ENCODE results near the gene SSBP3.

SSBP3 gene

DNA sequence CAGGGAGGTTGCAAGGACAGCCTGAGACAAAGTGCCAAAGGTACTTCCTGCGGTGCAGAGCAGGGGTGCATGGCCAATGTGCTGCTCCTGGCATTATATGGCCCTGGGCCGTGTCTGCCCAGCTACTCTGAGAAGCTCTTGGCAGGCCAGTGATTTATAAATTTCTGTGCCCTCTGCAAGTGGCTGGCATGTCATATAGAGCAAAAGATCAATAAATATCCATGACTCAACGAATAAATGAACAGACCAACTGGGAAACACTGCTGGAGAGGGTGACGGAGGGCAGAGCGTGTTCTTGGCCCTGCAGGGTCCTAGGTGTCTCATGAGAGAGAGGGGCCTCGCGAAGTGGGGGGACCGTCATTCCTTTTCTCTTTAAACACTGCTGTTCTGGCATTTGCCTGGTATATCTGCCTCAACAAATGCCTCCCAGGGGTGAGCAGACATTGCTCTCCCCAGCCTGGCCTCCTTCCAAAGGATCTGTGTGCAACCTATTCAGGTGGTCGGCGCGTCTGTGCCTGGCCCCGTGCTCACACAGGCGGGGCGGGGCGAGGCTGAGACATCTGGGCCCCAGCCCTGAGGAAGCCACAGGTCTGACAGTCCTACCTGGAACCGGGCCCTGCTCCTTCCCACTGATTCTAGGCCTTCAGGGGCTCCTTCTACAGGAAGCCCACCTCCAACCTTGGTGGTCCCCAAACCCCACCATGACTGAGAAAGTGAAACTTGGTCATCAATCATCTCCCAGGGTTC is 123.9 kb downstream of the SSBP3 start:
- DNase-seq = no peak

- no peak for DNase-seq
Observed at GRCh38 chr1:54280651-54281050, 125.5 kb downstream of the SSBP3 start.

GRCh38 chr1:54279457-54279856 is 126.7 kb downstream of the SSBP3 start:
- no peak for DNase-seq

- no peak for DNase-seq
Observed at GRCh38 chr1:54278941-54279422, 127.2 kb downstream of the SSBP3 start.

DNA sequence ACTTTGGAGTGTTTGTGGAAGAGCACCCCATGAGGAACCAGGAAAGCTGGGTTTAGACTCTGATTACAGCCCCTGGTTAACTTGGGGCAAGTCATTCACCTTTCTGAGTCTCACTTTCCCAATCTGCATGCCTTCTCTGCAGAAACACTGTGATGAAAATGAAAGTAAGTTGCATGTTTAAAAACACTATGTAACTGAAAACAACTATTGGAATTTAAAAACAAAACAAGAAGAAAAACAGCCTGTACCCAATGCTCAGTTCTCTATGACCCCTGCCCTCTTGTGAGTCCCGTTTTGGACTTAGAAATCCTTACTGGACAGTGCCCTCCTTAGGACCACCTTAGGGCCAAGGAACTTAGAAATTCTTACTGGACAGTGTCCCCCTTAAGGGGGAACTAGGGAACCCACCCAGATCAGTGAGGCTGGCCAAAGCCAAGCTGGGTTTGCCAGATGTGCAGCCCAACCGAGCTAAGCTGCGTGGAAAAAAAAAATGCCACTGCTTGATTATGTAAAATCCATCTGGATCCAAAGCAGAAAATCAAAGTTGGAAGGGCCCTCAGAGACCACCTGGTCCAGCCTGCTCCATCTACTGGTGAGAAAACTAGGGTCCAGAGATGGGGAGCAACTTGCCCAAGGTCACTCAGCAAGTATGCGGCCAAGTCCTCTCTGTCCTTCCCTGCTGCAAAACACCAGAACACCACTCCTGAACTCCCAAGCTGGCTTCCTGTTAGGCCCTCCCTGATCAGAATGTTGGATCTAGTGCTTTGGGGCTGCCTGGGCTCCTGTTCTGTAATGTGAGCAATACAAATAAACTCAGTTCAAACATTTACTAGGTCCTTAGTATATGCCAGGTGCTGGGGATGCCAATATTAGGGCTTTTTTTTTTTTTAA is 128.5 kb downstream of the SSBP3 start:
- DNase-seq = no peak

DNA sequence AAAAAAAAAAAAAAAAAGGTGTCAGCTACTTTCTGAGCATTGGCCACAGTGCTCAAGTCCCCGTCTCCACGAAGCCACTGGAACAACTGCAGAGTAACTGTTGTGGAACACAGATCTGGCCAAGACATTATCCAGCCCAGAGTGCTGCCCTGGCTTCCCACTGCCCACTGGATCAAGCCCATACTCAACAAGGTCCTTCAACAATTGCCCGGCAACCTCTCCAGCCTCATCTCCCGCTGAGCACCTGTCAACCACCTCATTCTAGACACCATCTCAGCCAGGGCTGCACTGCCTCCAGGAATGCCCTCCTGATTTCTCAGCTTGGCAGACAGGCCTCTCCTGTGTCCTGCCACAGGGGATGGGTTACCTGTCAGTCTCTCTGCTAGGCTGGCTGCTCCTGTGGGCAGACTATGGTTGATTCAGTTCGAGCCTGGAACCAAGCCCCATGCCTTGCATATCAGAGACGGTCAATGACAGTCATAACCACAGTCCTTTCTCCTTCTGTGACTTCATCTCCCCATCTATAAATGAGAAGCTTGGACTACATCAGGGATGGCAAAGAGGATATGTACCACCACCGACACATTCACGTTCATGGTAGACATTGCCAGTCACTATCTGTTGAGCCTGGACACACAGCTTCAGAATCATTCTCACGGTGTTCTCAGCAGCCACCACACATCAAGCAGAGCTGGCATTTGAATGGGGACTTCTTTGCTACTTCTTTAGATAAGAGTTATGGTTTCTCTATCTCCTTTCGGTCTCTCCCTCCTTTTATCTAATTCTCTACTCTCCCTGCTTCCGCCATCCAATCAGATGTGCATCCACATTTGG is 129.4 kb downstream of the SSBP3 start:
- no peak for DNase-seq

- no peak for DNase-seq
Observed at GRCh38 chr1:54275349-54275748, 130.8 kb downstream of the SSBP3 start.

DNA sequence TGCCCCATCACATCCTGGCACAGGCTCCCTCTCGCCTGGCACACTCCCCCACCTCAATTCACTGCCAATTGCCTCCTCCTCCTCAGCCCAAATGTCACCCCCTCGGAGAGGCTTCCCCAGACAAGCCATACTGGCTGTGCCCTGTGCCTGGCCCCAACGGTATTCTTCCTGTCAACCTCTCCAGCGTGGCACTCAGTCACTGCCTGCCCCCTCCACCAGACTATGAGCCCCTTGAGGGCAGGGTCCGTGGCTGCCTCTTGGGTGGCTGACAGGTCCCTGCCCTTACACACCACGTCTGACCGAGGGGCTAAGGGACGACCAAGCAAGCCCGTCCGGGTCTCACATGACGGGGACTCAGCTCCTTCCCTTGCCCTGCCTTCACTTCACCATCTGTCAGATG is 131.3 kb downstream of the SSBP3 start:
- no peak for DNase-seq

GRCh38 chr1:54274448-54274847 is 131.7 kb downstream of the SSBP3 start:
- no peak for DNase-seq

DNA sequence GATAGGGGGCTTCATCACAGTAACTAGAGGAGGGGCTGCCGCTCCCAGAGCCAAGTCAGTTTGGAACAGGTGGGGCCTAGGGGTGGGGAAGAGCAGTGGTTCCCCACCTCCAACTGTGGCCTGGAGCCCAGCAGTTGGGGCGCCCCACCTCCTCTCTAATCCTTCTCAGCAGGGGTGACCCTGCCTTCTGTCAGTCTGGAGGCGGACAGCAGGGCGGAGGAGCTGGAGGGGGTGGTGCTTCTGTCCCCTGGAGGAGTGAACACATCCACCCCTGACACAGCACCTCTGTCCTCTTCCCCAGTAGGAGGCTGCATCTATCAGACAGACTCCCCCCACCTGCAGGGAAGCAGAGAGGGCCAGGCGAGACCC is 132.4 kb downstream of the SSBP3 start:
- DNase-seq = no peak

DNA sequence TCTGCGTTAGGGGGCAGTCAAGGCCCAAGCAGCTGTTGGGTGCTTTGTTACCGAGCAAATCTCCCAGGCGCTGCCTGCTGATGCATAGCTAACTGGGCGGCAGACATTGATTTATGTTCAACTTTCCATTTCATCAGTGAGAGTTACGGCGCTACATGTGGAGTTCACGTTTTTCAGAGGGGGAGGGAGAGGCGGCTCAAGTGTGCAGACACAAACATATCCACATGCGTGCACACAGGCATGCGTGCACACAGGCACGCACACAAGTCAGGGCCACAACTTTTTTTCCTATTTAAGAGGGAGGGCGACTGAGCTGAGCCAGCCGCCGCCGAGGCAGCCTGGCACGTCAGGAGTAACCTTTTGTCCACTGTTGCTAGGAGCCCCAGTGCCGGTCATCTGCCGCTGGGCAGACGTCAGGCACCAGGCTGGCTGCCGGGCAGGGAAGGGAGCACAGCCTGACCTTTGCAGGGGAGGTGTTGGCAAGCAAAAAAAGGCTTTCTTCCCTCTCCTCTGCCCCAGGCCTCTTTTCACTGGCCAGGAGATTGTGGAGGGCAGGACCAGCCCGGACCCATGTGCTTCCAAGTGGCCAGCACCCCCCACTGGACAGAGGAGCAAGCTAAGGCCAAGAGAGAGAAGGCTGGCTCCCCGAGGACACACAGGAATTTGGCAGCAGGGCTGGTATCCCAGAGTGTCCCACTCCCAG is 133.0 kb downstream of the SSBP3 start:
- DNase-seq = no peak

GRCh38 chr1:54272772-54273091 is 133.5 kb downstream of the SSBP3 start:
- no peak for DNase-seq

- DNase-seq = no peak
Observed at GRCh38 chr1:54272134-54272533, 134.1 kb downstream of the SSBP3 start.

DNA sequence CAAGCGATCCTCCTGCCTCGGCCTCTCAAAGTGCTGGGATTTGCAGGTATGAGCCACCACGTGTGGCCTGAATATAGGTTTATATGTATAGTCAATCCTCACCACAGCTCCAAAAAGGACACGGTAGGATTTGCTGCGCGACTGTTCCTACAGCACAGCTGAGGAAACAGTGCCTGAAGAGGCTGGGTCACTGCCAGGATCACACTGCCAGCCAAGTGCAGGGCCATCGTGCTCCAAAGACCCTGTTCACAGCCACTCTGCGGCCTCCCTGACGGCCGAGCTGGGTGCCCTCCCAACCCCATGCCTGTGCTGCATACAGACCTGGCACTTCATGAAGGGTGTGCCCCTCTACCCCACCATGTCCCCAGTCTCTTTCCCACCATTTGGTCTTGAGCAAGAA is 134.9 kb downstream of the SSBP3 start:
- no peak for DNase-seq

DNA sequence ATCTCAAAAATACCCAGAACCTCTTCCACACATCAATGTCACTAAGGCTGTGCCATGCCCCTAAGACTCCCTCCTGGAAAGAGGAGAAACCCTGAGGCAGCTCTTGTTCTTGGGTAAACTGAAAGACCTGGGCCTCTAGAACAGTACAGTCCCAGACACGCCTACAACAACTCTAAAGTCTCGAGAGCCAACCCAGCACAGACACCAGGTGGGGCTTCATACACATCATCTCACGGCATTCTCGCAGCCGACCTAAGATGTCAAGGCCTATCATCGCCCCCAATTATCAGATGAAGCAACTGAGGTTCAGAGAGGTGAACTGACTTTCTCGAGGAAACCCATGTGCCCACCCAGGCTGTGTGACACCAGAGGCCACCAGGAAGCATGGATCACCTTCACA is 135.7 kb downstream of the SSBP3 start:
- DNase-seq = no peak

DNA sequence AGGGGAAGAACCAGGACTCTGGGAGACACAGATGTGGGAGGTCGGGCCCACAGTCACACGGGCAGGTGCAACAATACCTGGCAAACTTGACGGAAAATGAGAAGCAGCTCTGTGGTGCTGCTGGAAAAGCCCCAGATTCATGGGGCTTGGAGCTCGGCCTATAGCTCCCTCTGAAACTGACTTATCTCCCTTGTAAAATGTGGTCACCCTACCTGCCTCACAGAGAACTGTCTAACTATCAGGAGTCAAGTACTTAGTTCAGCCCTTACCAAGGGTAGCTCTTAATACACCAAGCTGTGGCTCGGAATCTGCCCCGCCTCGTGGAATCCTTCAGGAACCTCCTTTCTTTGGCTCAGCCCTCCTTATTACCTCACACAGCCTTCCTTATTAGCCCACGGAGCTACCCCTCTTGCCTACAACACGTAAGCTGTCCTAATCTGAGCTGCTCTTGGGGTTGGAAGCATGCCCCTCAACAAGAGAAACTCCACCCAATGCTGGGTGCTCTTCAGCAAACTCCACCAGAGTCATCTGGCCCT is 137.4 kb downstream of the SSBP3 start:
- DNase-seq = no peak

DNA sequence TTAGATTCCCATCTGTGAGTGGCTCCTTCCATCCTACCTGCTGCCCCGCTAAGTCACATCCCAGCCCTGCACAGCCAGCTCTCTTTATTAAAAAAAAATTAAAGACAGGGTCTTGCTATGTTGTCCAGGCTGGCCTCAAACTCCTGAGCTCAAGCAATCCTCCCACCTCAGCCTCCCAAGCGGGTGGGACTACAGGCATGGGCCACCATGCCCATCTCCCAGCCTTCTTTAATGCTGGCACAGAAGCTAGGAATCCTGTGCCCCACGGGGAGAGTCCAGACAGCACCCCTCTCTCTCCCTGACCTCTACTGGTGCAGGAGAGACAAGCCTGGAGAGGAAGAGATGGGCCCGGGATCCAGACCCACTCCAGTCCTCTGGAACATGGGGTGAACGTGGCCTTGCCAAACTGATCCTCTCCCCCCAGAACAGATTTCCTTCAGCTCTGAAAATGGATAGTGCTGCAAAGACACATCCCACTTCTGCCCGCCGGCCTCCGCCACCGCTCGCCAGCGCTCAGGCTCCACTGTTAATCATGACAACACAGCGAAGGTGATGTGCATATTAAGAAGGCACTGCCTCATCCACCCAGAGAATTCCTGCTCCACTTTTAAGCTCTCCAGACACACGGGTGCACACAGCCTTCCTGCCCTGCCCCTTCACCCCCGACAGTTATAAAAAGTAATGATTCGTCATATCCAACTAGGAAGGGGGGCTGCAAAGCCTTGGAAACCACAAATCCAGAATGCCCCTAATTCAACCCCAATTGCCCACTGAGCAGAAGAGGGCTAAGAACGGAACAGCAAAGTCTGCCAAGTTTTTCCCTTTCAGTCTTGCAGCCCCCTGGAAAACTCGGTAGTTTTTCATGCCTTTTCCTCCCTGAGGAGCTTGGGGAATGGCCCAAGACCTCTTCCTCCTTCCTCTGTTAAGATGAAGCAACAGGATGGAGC is 138.1 kb downstream of the SSBP3 start:
- DNase-seq = no peak

- DNase-seq = no peak
Observed at GRCh38 chr1:54266908-54267307, 139.3 kb downstream of the SSBP3 start.

DNA sequence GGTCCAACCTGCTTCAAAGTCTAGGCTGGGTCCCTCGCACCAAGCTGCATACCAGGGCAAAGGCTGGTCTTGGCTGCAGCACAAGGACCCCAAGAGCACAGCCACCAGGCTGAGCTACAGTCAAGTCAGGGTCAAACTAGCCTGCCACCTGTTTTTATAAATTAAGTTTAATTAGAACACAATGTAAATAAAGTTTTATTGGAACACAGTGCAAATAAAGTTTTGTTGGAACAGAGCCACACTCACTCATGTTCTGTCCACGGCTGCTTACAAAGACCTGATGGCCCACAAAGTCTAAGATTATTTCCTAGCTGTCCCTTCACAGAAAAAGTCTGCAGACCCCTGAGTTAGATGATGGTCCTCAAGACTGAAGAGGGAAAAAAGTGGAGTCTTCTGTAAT is 140.0 kb downstream of the SSBP3 start:
- DNase-seq = no peak

DNA sequence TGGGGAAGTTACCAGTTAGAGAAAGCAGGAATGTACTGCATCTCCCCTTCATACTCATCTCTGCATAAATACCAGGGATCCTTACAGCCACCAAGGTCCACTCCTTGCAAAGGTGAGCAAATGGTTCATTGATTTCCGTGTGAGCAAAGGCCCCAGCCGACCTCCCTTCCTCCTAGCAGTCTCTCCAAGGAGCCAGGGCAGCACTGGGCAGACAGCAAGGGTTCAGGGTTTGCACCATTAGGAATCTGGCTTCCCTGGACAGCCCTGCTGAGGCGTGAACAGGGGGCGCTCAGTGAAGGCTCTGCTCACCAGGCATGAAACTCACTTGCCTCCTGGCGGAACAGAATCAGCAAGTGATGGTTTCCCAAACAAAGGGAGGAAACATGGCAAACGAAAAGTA is 140.5 kb downstream of the SSBP3 start:
- no peak for DNase-seq

- DNase-seq = no peak
Observed at GRCh38 chr1:54265126-54265525, 141.1 kb downstream of the SSBP3 start.
